GM03348 (cell line): Measurements from ENCODE around the gene FOXP4.

Experiments
- DNase-seq: peaks from one replicate; pipeline ENCODE4 v3.0.0; 2012; ENCODE audit warnings: low spot score

Gene FOXP4, protein sequence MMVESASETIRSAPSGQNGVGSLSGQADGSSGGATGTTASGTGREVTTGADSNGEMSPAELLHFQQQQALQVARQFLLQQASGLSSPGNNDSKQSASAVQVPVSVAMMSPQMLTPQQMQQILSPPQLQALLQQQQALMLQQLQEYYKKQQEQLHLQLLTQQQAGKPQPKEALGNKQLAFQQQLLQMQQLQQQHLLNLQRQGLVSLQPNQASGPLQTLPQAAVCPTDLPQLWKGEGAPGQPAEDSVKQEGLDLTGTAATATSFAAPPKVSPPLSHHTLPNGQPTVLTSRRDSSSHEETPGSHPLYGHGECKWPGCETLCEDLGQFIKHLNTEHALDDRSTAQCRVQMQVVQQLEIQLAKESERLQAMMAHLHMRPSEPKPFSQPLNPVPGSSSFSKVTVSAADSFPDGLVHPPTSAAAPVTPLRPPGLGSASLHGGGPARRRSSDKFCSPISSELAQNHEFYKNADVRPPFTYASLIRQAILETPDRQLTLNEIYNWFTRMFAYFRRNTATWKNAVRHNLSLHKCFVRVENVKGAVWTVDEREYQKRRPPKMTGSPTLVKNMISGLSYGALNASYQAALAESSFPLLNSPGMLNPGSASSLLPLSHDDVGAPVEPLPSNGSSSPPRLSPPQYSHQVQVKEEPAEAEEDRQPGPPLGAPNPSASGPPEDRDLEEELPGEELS

DNA sequence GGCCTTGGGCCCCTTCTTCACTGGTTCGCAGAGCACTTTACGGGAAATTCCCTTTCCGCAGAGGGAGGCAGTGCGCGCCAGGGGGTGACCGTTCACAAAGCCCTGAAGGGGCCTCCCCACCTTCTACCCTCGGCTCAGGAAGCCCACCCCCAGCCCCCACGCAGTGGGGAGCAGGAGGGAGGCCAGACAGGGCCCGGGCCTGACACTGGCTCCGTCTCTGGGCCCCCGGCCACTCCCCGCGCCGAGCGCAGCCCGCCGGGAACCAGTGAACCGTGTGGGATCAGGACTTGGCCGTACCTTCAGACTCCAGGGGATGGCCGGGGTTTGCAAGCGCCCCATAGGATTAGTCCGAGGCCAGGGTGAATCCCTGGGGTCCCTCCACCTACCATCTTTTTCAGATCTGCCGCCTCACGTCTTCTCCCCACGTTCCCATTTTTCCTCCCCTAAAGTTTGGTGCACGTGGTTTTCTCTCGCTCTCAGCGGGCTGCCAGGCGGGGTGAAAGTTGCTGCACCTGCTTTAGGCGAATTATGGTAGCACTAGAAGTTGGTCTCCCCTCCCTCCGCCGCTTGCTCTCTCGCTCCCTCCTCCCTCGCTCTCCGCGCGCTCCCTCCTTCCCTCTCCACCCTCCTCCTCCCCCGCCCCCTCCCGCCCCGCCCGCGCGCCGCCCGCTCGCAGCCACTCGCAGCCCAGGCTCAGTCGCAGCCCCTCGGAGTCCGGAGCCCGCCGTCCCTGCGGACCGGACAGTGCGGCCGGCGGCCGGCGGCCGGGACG, at the start of gene FOXP4:
Gene FOXP4 (plus strand): TSS at position 679 of the 772 bp plus-strand sequence. CDS start 19,380 bp downstream, outside the sequence.
- peak; percentile 96 for DNase-seq

- DNase-seq = no peak
Measured at GRCh38 chr6:41497573-41497972, 48.6 kb upstream of the FOXP4 start.

GRCh38 chr6:41497994-41498393, 48.2 kb upstream of the FOXP4 start:
- DNase-seq = no peak

DNA sequence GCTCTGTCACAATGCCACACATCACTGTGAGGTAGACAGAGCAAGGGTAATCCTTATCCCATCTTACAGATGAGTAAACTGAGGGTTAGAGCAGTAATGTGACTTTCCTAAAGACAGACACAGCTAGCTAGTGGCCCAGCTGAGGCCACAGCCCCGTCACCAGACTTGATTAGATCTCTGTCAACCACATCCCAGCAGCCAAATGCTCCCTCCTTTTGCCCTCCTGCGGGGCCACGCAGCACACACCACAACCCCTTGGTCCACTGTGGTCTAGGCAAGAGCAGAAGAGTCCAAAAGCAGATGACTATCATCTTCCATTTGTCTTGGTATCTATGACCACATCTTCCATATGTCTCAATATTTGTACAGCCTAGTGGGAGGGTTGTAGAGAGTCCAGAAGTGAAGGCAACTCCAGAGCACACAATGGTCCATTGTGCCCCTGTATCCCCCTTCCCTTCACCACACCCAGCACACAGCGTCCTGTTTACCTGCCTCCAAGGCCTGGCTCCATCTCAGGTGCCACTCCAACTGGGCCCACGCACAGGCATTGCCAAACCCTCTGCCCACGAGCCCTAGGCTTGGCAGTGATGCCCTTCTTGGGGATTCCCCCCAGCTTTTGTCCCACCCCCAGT, 47.1 kb upstream of the FOXP4 start:
- DNase-seq = no peak

DNA sequence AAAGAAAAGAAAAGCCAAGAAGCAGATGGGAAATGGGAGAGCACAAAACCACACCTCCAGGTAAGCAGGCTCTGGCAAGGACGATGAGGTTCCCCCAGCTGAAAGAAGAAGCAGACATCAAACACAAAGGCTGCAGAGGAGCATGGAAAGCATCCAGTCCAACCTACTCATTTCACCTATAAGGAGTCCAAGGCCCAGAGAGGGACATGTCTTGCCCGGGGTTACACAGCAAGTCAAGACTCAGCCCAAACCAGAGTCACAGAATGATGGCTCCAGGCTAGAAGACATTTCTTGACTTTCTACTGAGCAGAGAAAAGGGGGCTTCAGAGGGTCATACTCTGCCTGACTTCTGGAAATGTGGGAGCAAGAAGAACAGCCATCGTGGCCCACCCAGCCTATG, 45.6 kb upstream of the FOXP4 start:
- DNase-seq = no peak

- DNase-seq = no peak
Measured at GRCh38 chr6:41502566-41502916, 43.6 kb upstream of the FOXP4 start.

GRCh38 chr6:41502917-41503671, 43.1 kb upstream of the FOXP4 start:
- no peak for DNase-seq

GRCh38 chr6:41503827-41504465, 42.2 kb upstream of the FOXP4 start:
- DNase-seq = peak; percentile 55

DNA sequence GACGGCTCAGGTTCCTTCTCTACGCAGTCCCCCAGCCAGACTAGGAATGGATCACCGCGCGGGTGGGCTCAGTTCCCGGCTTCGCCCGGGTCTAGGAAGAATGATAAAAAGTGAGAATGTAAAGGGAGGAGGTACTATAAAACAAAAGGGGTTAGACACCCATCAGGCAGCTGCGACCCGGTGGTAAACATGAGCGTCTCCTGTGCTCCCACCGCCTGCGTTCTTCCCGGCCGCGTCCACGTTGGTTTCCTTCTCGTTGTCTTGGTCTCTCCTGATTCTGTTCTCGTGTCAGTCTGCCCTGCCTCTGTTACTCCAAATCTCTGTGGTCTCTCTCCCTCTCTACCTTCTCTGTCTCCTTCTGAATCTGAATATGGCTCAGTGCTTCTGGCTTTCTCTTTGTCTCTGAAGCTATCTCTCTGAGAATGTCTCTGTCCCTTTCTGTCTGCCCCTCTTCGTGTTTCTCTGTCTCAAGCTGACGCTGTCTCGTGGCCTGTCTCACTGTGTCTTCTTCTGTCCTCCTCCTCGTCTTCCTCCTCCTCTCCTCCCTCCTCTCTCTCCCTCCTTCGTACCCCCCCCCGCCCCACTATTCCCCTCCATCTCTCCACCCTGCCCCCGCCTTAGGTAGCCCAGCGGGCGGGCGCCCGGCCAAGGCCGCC, 41.6 kb upstream of the FOXP4 start:
- DNase-seq = peak; percentile 19

- DNase-seq = peak; percentile 87
Measured at GRCh38 chr6:41505122-41506049, 40.8 kb upstream of the FOXP4 start.

GRCh38 chr6:41508479-41508878, 37.7 kb upstream of the FOXP4 start:
- no peak for DNase-seq

- DNase-seq = no peak
Measured at GRCh38 chr6:41509580-41509979, 36.6 kb upstream of the FOXP4 start.

GRCh38 chr6:41511443-41512060, 34.6 kb upstream of the FOXP4 start:
- DNase-seq = no peak

DNA sequence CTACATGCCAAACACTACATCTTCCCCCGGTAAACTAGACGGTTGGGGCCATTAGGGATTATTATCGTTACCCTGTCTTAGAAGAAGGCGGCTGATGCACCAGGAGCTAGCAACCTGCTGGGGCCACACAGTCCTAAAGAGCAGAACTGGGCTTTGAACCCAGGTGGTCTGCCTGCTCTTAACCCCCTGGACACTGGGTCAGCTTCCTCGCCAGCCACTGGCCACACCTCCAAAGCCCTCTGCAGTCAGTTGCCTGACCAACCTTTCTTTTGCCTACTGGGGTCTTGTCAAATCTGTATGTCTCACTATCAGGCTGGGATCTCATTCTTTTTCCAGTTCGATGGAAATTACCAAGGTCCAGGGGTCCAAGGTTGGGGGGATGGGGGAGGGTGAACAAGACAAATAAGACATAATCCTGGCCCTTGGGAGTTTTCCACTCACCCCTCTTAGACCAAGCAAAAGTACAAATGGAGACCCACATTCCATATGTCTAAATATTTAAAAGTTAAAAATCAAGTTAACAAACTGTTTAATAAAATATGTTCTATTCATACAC, 34.0 kb upstream of the FOXP4 start:
- no peak for DNase-seq

- no peak for DNase-seq
Measured at GRCh38 chr6:41515995-41516394, 30.2 kb upstream of the FOXP4 start.

DNA sequence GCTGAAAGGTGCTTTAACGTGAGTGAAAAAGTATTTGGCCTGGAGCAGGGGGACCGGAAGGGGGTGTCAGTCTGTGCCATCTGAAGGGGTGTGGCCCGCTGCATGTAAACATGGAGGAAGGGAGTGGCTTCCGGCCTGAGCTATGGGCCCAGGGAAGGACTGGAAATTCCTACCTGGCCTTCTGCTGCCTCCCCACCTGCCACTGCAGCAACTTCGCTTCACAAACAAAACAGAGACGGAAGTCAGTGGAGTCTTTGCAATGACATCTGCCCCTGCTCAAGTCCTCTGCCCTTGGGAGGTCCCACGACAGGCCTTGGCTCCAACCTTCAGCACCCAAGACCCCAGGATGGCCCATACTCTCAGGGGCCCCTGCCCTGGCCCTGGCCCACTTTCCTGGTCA, 28.1 kb upstream of the FOXP4 start:
- no peak for DNase-seq

DNA sequence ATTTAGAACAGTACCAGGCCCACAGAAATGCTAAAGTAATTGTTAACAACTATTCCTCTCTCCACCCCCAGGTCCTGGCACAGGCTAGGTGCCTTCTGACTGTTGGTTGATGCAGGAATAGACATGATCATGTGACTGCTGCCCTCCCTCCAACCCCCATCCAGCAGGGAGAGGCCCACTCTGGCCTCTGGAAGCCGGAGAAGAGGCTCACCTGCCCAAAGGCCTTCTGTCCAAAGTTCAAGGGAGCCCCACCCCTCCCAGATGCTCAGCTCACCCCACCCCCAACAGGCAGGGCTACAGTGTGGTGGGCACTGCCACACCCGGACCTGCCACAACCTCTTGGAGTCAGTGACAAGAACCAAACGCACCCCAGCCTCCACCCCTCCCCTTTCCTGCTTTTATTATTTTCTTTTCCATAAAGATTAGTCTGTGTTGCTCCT, 26.9 kb upstream of the FOXP4 start:
- DNase-seq = no peak
